Kidney (tissue), 14 donors: ENCODE data around the gene C11orf68. TPM values are rescaled to one million over a fixed set of nuclear protein-coding genes. Genes with fewer than 3 reads are reported as not detected.
A peak's percentile ranks its signal among the peaks of the same experiment; 100 is the strongest.

Experiments used
- DNase-seq, 5 donors: peaks; one replicate each; pipeline ENCODE4 v3.0.0-alpha.2; 2013 to 2020
- FAIRE-seq: peaks from 2 replicates; lab custom pipeline; 2012; peaks lifted over from hg19 to GRCh38; lab: Jason Lieb, UNC
- H3K27ac ChIP-seq, 2 donors: one replicate each; pipeline ENCODE4 v1.7.0; 2013; ENCODE audit warnings: low read depth in 2 of 2, low read length in 2 of 2, inconsistent platforms in 1 of 2
- H3K27me3 ChIP-seq: one replicate; pipeline ENCODE4 v1.7.1; 2013; ENCODE audit warnings: low read length, inconsistent platforms; ENCODE audit not compliant: control insufficient read depth, insufficient read depth
- H3K36me3 ChIP-seq, 3 donors: one replicate each; pipeline versions ENCODE4 v1.7.0 to v1.7.1; 2013; ENCODE audit warnings: low read length in 3 of 3, control low read depth in 1 of 3, inconsistent platforms in 1 of 3; ENCODE audit not compliant: insufficient read depth in 3 of 3, control insufficient read depth in 2 of 3
- H3K4me1 ChIP-seq, 3 donors: one replicate each; pipeline versions ENCODE4 v1.7.0 to v1.7.1; 2013; ENCODE audit warnings: low read length in 3 of 3, inconsistent platforms in 1 of 3, low read depth in 1 of 3; ENCODE audit not compliant: control insufficient read depth in 2 of 3, insufficient read depth in 2 of 3
- H3K4me3 ChIP-seq, 3 donors: one replicate each; pipeline versions ENCODE4 v1.7.0 to v1.8.1; 2013; ENCODE audit warnings: low read length in 3 of 3, control low read depth in 1 of 3, inconsistent platforms in 1 of 3
- H3K9ac ChIP-seq, 3 donors: one replicate each; pipeline versions ENCODE4 v1.7.0 to v1.7.1; 2013; ENCODE audit warnings: low read length in 3 of 3, control low read depth in 1 of 3, inconsistent platforms in 1 of 3
- H3K9me3 ChIP-seq, 3 donors: one replicate each; pipeline versions ENCODE4 v1.7.0 to v1.7.1; 2013; ENCODE audit warnings: low read length in 3 of 3, control low read depth in 1 of 3, inconsistent platforms in 1 of 3; ENCODE audit not compliant: control insufficient read depth in 2 of 3, insufficient read depth in 1 of 3
- intact Hi-C: fragments of 100-400 bp; cut with DNase I; formaldehyde crosslinking; loops from one replicate; pipeline ENCODE4 v1.11.1; 2022
- polyA plus RNA-seq: library from polyadenylated mRNA; stranded (reverse); fragments of 350-450 nt; fragmentation: Illumina TruSeq; extraction: RNeasy Lipid Tissue Mini Kit (QIAGEN cat#74804); gene quantifications from one replicate; pipeline ENCODE4 v1.2.3, GENCODE V29; 2014; ENCODE audit warnings: low read depth, low replicate concordance; ENCODE audit not compliant: insufficient read depth
- total RNA-seq: library from RNA; stranded (reverse); fragmentation: NEBNext Ultra II Directional; extraction: Animal tissue kit (Norgen Biotek cat#: 25700); gene quantifications from one replicate; pipeline ENCODE4 v1.2.1, GENCODE V29; 2021
- TF ChIP-seq, protein P1 (sequence below): IDR thresholded peaks from 3 replicates; pipeline ENCODE4 v1.5.1; 2012; ENCODE audit warnings: mild to moderate bottlenecking, moderate library complexity, borderline replicate concordance; ENCODE audit not compliant: insufficient read depth; ENCODE audit errors: extremely low read depth
- donor health status: control.
- donor health status: control.
- donor health status: control.
- donor health status: control.
- donor health status: control.
- donor health status: DM: yes; HTN: yes; CAD: no.
- donor health status: Normal renal cell carcinoma (clear cell type).

The C11orf68 gene
- total and polyA plus RNA-seq, 2 donors from 2014 or later, result 38.0 to 52.0 TPM

DNA sequence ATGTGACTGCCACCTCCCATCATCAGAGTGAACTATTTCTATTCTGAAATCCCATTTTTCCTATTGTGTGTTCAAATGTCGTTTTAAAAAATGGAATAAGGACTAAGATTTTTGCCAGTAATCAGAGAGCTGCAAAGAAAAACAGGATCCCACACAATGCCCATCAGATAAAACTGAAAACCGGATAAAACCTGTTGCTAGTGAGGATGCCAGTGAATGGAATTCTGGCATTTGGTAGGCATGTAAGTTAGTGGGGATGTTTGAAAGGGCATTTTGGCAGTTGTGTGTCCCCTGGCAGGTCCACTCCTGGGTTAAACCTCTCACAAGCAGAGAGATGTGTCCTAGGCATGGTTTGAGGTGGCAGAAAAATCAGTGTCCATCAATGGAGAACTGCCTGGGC lies 6.5 kb upstream of the C11orf68 start:
- intact Hi-C loops, result no loop called here
- no peak for DNase-seq
- Histone ChIP-seq H3K27ac (no peak overlapping the region), H3K36me3 (peaks cover 0 to 3% (median 2%) of the 10 kb centered on the region in 3 donors), H3K9me3 (no peaks in the 10 kb centered on the region), H3K4me1 (peaks cover 0 to 6% (median 4%) of the 10 kb centered on the region in 3 donors), H3K27me3 (no peaks in the 10 kb centered on the region), H3K9ac (no peak overlapping the region), H3K4me3 (no peak overlapping the region)
- TF ChIP-seq, protein P1, sequence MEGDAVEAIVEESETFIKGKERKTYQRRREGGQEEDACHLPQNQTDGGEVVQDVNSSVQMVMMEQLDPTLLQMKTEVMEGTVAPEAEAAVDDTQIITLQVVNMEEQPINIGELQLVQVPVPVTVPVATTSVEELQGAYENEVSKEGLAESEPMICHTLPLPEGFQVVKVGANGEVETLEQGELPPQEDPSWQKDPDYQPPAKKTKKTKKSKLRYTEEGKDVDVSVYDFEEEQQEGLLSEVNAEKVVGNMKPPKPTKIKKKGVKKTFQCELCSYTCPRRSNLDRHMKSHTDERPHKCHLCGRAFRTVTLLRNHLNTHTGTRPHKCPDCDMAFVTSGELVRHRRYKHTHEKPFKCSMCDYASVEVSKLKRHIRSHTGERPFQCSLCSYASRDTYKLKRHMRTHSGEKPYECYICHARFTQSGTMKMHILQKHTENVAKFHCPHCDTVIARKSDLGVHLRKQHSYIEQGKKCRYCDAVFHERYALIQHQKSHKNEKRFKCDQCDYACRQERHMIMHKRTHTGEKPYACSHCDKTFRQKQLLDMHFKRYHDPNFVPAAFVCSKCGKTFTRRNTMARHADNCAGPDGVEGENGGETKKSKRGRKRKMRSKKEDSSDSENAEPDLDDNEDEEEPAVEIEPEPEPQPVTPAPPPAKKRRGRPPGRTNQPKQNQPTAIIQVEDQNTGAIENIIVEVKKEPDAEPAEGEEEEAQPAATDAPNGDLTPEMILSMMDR, result no peak
- FAIRE-seq, result no peak

DNA sequence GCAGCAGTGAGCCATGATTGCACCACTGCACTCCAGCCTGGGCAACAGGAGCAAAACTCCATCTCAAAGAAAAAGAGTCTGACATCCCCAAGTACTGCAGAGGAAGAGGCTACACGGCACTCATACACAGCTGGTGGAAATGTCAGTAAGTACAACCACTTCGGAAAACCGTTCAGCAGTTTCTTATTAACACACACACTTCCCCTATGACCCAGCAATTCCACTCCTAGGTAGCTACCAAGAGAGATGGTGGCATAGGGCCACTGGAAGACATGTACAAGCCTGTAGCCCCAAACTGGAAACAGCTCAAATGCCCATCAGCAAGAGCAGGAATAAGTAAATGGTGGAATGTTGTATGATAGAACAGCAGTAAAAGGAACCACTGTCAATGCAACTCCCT lies 3.7 kb upstream of the C11orf68 start:
- H3K9ac ChIP-seq, result no peak overlapping the region
- TF ChIP-seq, protein P1, result no peak
- DNase-seq (no peak), FAIRE-seq (no peak)
- peaks cover 0 to 16% (median 10%) of the 10 kb centered on the region in 3 donors for H3K4me1 ChIP-seq
- no peaks in the 10 kb centered on the region for H3K27me3 ChIP-seq
- H3K9me3 ChIP-seq, result no peaks in the 10 kb centered on the region
- no peak overlapping the region for H3K27ac ChIP-seq
- intact Hi-C loops, result no loop called here
- H3K4me3 ChIP-seq, result no peak overlapping the region
- peaks cover 0 to 3% (median 2%) of the 10 kb centered on the region in 3 donors for H3K36me3 ChIP-seq

DNA sequence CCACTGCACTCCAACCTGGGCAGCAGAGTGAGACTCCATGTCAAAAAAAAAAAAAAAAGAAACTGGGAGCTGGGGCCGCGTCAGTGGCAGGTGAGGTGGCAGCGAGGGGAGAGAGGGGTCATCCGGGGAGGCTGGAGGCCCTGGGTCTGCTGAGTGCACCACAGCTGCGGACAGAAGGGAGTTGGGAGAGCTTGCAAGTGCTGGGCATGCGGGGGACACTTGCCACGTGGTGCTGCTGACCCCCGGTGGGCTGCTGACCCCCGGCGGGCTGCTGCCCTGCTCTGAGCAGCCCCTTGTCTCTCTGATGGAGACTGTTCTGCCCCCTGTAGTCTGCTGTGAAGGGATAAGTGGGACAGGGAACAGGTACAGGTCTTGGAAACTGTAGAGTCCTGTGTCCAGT lies 3.0 kb upstream of the C11orf68 start:
- TF ChIP-seq, protein P1, result no peak
- Histone ChIP-seq H3K9me3 (no peaks in the 10 kb centered on the region), H3K9ac (no peak overlapping the region), H3K36me3 (peaks cover 0 to 3% (median 2%) of the 10 kb centered on the region in 3 donors), H3K27me3 (no peaks in the 10 kb centered on the region), H3K27ac (no peak overlapping the region), H3K4me3 (no peak overlapping the region), H3K4me1 (peaks cover 0 to 23% (median 14%) of the 10 kb centered on the region in 3 donors)
- FAIRE-seq (no peak), DNase-seq (no peak)
- intact Hi-C loops, result no loop called here

DNA sequence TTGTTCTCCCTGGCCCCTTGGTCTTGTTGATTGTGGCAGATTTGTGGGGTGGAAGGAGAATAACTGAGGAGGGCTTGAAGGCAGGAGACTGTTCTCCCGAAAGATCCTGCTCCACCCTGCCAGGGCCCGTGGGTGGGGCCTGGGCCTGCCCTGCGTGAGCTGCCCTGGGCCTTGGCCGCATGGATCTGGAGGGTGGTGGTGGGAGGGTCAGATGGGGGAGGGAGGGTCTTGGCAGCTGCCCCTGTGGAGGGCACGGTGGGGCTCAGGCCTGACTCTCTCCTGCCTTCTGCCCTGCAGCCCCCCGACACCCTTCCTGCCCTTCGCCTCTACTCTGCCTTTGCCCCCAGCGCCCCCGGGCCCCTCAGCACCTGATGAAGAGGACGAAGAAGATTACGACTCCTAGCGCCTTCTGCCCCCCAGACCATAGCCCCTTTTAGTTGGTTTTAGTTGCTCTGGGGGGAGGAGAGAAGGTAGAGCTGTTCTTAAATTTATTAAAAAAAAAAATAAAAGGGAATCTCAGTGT lies 2.2 kb upstream of the C11orf68 start:
- no peak overlapping the region for H3K27ac ChIP-seq
- TF ChIP-seq, protein P1, result no peak
- DNase-seq, result no peak
- no peak overlapping the region for H3K9ac ChIP-seq
- peaks cover 0 to 27% (median 16%) of the 10 kb centered on the region in 3 donors for H3K4me1 ChIP-seq
- peaks cover 0 to 3% (median 2%) of the 10 kb centered on the region in 3 donors for H3K36me3 ChIP-seq
- no peak for FAIRE-seq
- no peaks in the 10 kb centered on the region for H3K27me3 ChIP-seq
- H3K9me3 ChIP-seq, result no peaks in the 10 kb centered on the region
- intact Hi-C loops, result no loop called here
- peak overlapping the region in 1 of 3 donors; percentile 73 for H3K4me3 ChIP-seq
